Measurements from ENCODE around the gene ARHGAP23. TPM values are rescaled to one million over a fixed set of nuclear protein-coding genes. Genes with fewer than 3 reads are reported as not detected.

The ARHGAP23 gene
- polyA plus RNA-seq, 1 donor (not counting 4 experiments of a cell fraction or from before 2014, with no cell fraction given) = 6.1 TPM

DNA sequence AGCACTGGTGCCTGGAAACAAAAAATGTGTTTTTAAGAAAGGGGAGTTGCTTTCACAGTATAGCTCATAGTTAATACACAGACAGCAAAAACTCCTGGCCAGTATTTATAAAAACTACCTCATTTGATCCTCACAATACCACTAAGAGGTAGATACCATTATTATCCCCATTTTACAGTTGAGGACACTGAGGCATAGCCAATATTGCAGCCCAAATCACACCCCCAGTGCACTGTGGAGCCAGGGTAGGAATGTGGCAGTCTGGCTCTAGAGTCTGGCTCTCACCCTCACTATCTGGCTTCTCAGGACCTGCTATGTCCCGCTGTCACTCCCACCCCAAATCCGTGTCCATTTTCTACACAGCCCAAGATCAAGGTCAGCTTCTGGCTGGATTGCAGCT lies 2.6 kb downstream of the ARHGAP23 start:
- Histone ChIP-seq H3K27ac (ENCODE audit: control insufficient read depth, insufficient read depth, low read length) (no peak overlapping the region), H3K79me2 (ENCODE audit: control insufficient read depth, insufficient read depth, low read length) (no peaks in the 10 kb centered on the region)
- dilution Hi-C loops (cut with MboI; ENCODE audit: extremely low pct_ligation_motif_present, low sequenced_read_pairs) = no loop called here

DNA sequence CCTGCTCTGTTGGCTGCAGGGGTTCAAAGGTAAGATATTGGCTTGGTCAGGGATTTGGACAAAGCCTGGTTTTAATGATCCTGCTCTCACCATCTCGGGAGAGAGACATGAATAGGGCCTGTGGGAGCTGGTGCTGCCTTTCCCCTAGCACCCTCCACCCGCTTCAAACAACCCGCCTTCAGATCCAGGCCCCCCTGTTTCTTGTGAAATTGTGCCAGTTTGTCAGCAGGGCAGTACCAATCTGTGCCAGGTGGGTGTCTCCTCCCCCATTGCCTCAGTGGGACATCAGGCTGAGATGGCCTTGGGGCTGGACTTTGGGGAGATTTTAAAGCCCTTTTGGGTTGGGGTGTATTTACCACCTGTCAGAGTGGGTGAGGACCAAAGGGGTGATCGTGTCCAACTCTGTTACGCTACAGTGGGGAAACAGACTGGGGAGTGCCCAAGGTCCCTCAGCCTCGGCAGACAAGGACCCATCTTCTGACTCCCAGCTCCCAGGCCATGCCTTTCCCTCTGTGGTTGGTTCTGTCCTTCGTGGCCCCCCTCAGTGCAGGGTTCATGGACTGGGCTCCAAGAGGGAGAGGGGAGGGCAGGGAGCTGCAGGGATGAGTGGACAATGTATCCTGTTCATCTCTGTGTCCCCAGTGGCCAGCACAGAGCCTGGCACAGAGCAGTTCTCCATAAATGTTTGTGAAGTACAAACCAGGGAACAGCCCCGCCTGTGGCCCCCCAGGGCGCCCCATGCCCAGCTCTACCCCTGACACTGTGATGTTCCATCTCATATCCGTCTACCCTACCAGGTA lies 3.3 kb downstream of the ARHGAP23 start:
- Histone ChIP-seq H3K4me3 (ENCODE audit: control insufficient read depth in 2 of 3, extremely low read depth in 1 of 3, insufficient read depth in 2 of 3, low read depth in 1 of 3, low read length in 3 of 3) (no peak overlapping the region), H3K9ac (ENCODE audit: control insufficient read depth, extremely low read depth, insufficient read depth, low read length) (no peak overlapping the region), H3K79me2 (ENCODE audit: control insufficient read depth, insufficient read depth, low read length) (no peaks in the 10 kb centered on the region), H3K36me3 (ENCODE audit: control insufficient read depth in 2 of 2, extremely low read depth in 1 of 2, insufficient read depth in 2 of 2, low read length in 2 of 2) (no peaks in the 10 kb centered on the region), H3K9me3 (ENCODE audit: control insufficient read depth, low read depth, low read length) (no peaks in the 10 kb centered on the region), H3K4me1 (ENCODE audit: control insufficient read depth, extremely low read depth, insufficient read depth, low read length) (peaks cover 5% of the 10 kb centered on the region), H3K9me1 (ENCODE audit: control insufficient read depth, extremely low read depth, insufficient read depth, low read length) (no peaks in the 10 kb centered on the region), H4K20me1 (ENCODE audit: control insufficient read depth, extremely low read depth, insufficient read depth, low read length) (no peaks in the 10 kb centered on the region), H2AFZ (ENCODE audit: control insufficient read depth, low read length) (no peak overlapping the region), H3K27me3 (ENCODE audit: control insufficient read depth, extremely low read depth, insufficient read depth, low read length) (no peaks in the 10 kb centered on the region), H3K4me2 (ENCODE audit: control insufficient read depth, extremely low read depth, insufficient read depth, low read depth, low read length) (no peak overlapping the region), H3K27ac (ENCODE audit: control insufficient read depth, insufficient read depth, low read length) (no peak overlapping the region)
- FAIRE-seq = no peak
- no peak for DNase-seq (ENCODE audit: low read depth, low spot score)
- TF ChIP-seq EZH2 (IDR thresholded peaks at IDR 0.05; ENCODE audit: low read length) = no peak
- TF ChIP-seq, protein P1, sequence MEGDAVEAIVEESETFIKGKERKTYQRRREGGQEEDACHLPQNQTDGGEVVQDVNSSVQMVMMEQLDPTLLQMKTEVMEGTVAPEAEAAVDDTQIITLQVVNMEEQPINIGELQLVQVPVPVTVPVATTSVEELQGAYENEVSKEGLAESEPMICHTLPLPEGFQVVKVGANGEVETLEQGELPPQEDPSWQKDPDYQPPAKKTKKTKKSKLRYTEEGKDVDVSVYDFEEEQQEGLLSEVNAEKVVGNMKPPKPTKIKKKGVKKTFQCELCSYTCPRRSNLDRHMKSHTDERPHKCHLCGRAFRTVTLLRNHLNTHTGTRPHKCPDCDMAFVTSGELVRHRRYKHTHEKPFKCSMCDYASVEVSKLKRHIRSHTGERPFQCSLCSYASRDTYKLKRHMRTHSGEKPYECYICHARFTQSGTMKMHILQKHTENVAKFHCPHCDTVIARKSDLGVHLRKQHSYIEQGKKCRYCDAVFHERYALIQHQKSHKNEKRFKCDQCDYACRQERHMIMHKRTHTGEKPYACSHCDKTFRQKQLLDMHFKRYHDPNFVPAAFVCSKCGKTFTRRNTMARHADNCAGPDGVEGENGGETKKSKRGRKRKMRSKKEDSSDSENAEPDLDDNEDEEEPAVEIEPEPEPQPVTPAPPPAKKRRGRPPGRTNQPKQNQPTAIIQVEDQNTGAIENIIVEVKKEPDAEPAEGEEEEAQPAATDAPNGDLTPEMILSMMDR (optimal IDR thresholded peaks at IDR 0.05 in 1 of 3, IDR thresholded peaks at IDR 0.05 in 1 of 3, conservative IDR thresholded peaks at IDR 0.05 in 1 of 3; ENCODE audit: extremely low read depth in 1 of 3, insufficient read depth in 2 of 3, low read length in 3 of 3) = no peak
- dilution Hi-C loops (cut with MboI; ENCODE audit: extremely low pct_ligation_motif_present, low sequenced_read_pairs) = no loop called here

More for the DNA sequence above, 2.6 kb downstream of the ARHGAP23 start:
- DNase-seq (ENCODE audit: low read depth, low spot score) (no peak), FAIRE-seq (no peak)
- no peaks in the 10 kb centered on the region for H3K36me3 ChIP-seq (ENCODE audit: control insufficient read depth in 2 of 2, extremely low read depth in 1 of 2, insufficient read depth in 2 of 2, low read length in 2 of 2)
- no peak overlapping the region for H2AFZ ChIP-seq (ENCODE audit: control insufficient read depth, low read length)
- H3K4me3 ChIP-seq (ENCODE audit: control insufficient read depth in 2 of 3, extremely low read depth in 1 of 3, insufficient read depth in 2 of 3, low read depth in 1 of 3, low read length in 3 of 3) = no peak overlapping the region
- no peaks in the 10 kb centered on the region for H4K20me1 ChIP-seq (ENCODE audit: control insufficient read depth, extremely low read depth, insufficient read depth, low read length)
- H3K9ac ChIP-seq (ENCODE audit: control insufficient read depth, extremely low read depth, insufficient read depth, low read length) = no peak overlapping the region
- TF ChIP-seq, protein P1 (optimal IDR thresholded peaks at IDR 0.05 in 1 of 3, IDR thresholded peaks at IDR 0.05 in 1 of 3, conservative IDR thresholded peaks at IDR 0.05 in 1 of 3; ENCODE audit: extremely low read depth in 1 of 3, insufficient read depth in 2 of 3, low read length in 3 of 3) = no peak
- no peak for TF ChIP-seq EZH2 (IDR thresholded peaks at IDR 0.05; ENCODE audit: low read length)
- no peaks in the 10 kb centered on the region for H3K9me3 ChIP-seq (ENCODE audit: control insufficient read depth, low read depth, low read length)
- no peak overlapping the region for H3K4me2 ChIP-seq (ENCODE audit: control insufficient read depth, extremely low read depth, insufficient read depth, low read depth, low read length)
- no peaks in the 10 kb centered on the region for H3K27me3 ChIP-seq (ENCODE audit: control insufficient read depth, extremely low read depth, insufficient read depth, low read length)
- H3K4me1 ChIP-seq (ENCODE audit: control insufficient read depth, extremely low read depth, insufficient read depth, low read length) = peaks cover 5% of the 10 kb centered on the region
- H3K9me1 ChIP-seq (ENCODE audit: control insufficient read depth, extremely low read depth, insufficient read depth, low read length) = no peaks in the 10 kb centered on the region

Measured in keratinocyte (primary cell).